Glutamatergic neuron (in vitro differentiated cells): ENCODE measurements around the gene CDC42BPB. TPM values are rescaled to one million over a fixed set of nuclear protein-coding genes. Genes with fewer than 3 reads are reported as not detected.
"Not testable (repeated sequence)": the region's sequence is repeated elsewhere in the genome, so short reads cannot be mapped to it uniquely, and the experiment has no call there.

Experiments used
- DNase-seq: peaks from one replicate; pipeline ENCODE4 v3.0.0; 2022
- H3K27ac Mint-ChIP-seq: one replicate; pipeline ENCODE4 v1.8.0; 2020; ENCODE audit warnings: mild to moderate bottlenecking, mixed read lengths, inconsistent platforms; ENCODE audit not compliant: unreplicated experiment
- H3K27me3 Mint-ChIP-seq: one replicate; pipeline ENCODE4 v1.8.0; 2020; ENCODE audit warnings: mild to moderate bottlenecking, moderate library complexity, mixed read lengths, inconsistent platforms; ENCODE audit not compliant: unreplicated experiment
- H3K36me3 Mint-ChIP-seq: one replicate; pipeline ENCODE4 v1.8.0; 2020; ENCODE audit warnings: mild to moderate bottlenecking, mixed read lengths, inconsistent platforms; ENCODE audit not compliant: unreplicated experiment
- H3K4me1 Mint-ChIP-seq: one replicate; pipeline ENCODE4 v1.8.0; 2020; ENCODE audit warnings: mild to moderate bottlenecking, low read depth, mixed read lengths, inconsistent platforms; ENCODE audit not compliant: unreplicated experiment
- H3K4me3 Mint-ChIP-seq: one replicate; pipeline ENCODE4 v1.8.0; 2020; ENCODE audit warnings: mild to moderate bottlenecking, mixed read lengths, inconsistent platforms; ENCODE audit not compliant: unreplicated experiment
- H3K9me3 Mint-ChIP-seq: one replicate; pipeline ENCODE4 v1.8.0; 2020; ENCODE audit warnings: mild to moderate bottlenecking, moderate library complexity, mixed read lengths, inconsistent platforms; ENCODE audit not compliant: unreplicated experiment
- CTCF ChIP-seq: fragments of 200-600 bp; sonication (generic); IDR thresholded peaks from one replicate; pipeline ENCODE4 v1.5.0; 2021; ENCODE audit not compliant: partially characterized antibody, unreplicated experiment
- total RNA-seq: library from RNA; stranded (reverse); fragmentation: NEBNext Ultra II Directional; extraction: Animal tissue kit (Norgen Biotek cat#: 25700); gene quantifications from one replicate; pipeline ENCODE4 v1.2.1, GENCODE V29; 2021; ENCODE audit not compliant: unreplicated experiment

The CDC42BPB gene
- total RNA-seq, 1 donor from 2014 or later: 125 TPM

- peaks cover 5% of the 10 kb centered on the region for H3K4me1 Mint-ChIP-seq
- peak; percentile 76 for DNase-seq
- peak overlapping the region; percentile 70 for H3K4me3 Mint-ChIP-seq
- no peak overlapping the region for H3K27ac Mint-ChIP-seq
- no peak for TF ChIP-seq CTCF
- H3K36me3 Mint-ChIP-seq: no peaks in the 10 kb centered on the region
- peaks cover 14% of the 10 kb centered on the region for H3K27me3 Mint-ChIP-seq
- peaks cover 10% of the 10 kb centered on the region for H3K9me3 Mint-ChIP-seq
Measured at GRCh38 chr14:102928412-102929240, 128.7 kb downstream of the CDC42BPB start.

GRCh38 chr14:102927878-102928411 lies 129.4 kb downstream of the CDC42BPB start:
- Mint-ChIP-seq H3K27ac (no peak overlapping the region), H3K4me1 (peaks cover 5% of the 10 kb centered on the region), H3K9me3 (peaks cover 10% of the 10 kb centered on the region), H3K27me3 (peaks cover 12% of the 10 kb centered on the region), H3K36me3 (no peaks in the 10 kb centered on the region), H3K4me3 (no peak overlapping the region)
- no peak for DNase-seq
- no peak for TF ChIP-seq CTCF

- Mint-ChIP-seq H3K27me3 (peaks cover 12% of the 10 kb centered on the region), H3K9me3 (peaks cover 10% of the 10 kb centered on the region), H3K4me1 (peaks cover 5% of the 10 kb centered on the region), H3K36me3 (no peaks in the 10 kb centered on the region), H3K27ac (no peak overlapping the region), H3K4me3 (no peak overlapping the region)
- TF ChIP-seq CTCF: no peak
- DNase-seq: no peak
Measured at GRCh38 chr14:102927346-102927877, 129.9 kb downstream of the CDC42BPB start.

GRCh38 chr14:102926840-102927239 lies 130.5 kb downstream of the CDC42BPB start:
- not testable (repeated sequence) for H3K9me3 Mint-ChIP-seq, DNase-seq, H3K4me1 Mint-ChIP-seq, H3K27ac Mint-ChIP-seq, H3K4me3 Mint-ChIP-seq, H3K36me3 Mint-ChIP-seq
- peaks cover 12% of the 10 kb centered on the region for H3K27me3 Mint-ChIP-seq

GRCh38 chr14:102926104-102926503 lies 131.2 kb downstream of the CDC42BPB start:
- H3K27me3 Mint-ChIP-seq: peaks cover 8% of the 10 kb centered on the region
- DNase-seq: no peak
- H3K4me1 Mint-ChIP-seq: peaks cover 3% of the 10 kb centered on the region
- TF ChIP-seq CTCF: no peak
- no peak overlapping the region for H3K4me3 Mint-ChIP-seq
- peak overlapping the region; percentile 14 for H3K27ac Mint-ChIP-seq
- H3K9me3 Mint-ChIP-seq: peaks cover 4% of the 10 kb centered on the region
- no peaks in the 10 kb centered on the region for H3K36me3 Mint-ChIP-seq
